NCI-H2227 (cell line): ENCODE results near the gene LAMB1.
"Not testable (repeated sequence)": the region's sequence is repeated elsewhere in the genome, so short reads cannot be mapped to it uniquely, and the experiment has no call there.

Source experiments
- DNase-seq: peaks from one replicate; lab custom pipeline; 2025; ENCODE audit not compliant: unreplicated experiment; lab: John Stamatoyannopoulos, UW

The LAMB1 gene

DNA sequence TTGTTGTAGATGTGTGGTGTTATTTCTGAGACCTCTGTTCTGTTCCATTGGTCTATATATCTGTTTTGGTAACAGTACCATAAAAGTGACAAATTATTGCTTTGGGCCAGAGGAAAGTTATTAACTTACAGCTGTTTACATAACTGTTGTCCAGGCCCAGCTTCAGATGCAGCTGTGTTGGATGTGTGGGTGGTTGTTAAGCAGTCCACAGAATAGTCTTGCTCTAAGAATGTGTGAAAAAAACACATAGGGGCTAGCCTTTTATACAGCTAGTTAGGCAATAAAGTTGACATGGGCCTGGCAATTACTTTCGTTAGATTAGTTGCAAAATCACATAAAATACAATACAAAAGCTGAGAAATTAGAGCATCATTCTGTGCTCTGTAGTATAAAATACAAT, 80.1 kb downstream of the LAMB1 start:
- DNase-seq: no peak

DNA sequence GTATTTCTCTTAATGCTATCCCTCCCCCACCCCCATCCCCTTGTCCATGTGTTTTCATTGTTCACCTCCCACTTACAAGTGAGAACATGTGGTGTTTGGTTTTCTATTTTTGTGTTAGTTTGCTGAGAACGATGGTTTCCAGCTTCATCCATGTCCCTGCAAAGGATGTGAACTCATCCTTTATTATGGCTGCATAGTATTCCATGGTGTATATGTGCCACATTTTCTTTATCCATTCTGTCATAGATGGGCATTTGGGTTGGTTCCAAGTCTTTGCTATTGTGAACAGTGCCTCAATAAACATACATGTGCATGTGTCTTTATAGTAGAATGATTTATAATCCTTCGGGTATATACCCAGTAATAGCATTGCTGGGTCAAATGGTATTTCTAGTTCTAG, 81.1 kb downstream of the LAMB1 start:
- not testable (repeated sequence) for DNase-seq

DNA sequence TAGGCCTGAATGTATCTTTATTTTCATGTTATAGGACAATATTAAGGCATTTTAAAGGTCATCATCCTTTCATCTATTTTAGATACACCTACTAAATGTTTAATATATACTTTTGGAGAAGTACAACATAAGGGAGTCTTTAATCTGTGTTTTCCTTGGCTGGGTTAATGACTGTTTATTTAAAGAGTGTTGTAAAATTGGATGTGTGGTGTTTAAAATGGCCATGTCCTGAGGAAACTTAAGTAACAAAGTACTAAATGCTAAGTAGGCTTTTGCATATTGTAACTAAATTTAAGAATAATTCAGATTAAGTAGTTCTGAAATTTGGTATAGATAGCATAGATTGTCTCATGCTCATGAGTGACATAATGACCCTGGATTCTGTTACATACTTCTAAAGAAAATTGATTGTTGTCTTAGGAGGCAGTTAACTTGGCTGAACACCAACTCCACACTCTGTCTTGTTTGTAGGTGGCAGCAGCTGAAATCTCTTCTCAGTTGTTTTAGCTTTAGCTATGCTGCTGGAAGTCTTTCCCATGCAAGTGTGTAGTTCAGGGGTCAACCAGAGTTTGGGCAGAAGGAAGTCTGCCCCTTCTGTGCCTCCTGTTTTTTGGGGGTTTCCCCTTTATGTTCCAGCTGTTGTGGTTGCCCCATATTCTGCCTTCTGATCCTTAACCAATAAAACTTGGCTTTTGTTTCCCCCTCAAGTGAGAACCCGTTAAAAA, 82.8 kb downstream of the LAMB1 start:
- no peak for DNase-seq

DNA sequence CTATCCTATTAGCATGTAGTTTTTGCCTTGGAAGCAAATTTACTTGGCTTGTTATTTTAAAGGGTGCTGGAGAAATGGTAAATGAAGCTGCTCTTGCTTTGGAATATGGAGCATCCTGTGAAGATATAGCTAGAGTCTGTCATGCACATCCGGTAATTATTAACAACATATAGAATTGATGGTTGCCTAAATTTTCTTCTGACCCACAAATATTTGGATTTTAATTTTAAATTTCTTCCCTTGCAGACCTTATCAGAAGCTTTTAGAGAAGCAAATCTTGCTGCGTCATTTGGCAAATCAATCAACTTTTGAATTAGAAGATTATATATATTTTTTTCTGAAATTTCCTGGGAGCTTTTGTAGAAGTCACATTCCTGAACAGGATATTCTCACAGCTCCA, 84.0 kb downstream of the LAMB1 start:
- DNase-seq: no peak

DNA sequence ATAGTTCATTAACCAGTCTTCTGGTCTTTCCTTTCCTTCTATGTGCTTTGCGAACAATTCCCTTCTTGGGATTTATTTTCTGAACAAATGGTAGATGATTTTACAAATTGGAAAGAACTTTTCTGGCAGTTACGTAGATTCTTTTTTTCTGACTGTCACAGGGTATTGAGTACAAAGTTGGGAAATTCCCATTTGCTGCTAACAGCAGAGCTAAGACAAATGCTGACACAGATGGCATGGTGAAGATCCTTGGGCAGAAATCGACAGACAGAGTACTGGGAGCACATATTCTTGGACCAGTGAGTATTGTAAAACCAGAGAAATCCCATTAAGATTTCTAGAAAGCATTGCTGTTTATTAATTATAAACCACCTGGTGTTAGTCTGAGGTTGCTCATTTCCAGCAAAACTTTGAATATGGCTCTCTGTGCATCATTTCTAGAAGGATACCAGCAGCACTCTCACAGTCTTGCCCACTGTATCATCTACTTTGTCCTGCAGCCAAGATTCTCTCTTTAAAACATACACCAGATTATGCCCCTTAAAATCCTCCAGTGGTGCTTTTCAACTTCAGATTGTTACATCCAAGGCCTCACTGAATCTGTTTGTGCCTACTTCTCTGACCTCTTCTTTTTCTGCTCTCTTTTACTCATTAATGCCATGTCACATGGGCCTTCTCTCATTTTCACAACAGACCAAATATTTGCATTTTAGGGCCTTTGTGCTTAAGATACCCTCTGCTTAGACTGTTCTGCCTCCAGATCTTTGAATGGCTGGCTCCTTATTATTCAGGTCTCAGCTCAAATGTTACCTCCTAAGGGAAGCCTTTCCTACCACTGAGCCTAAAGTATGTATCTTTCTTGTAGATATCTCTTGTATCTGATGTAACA, 85.0 kb downstream of the LAMB1 start:
- DNase-seq: no peak

DNA sequence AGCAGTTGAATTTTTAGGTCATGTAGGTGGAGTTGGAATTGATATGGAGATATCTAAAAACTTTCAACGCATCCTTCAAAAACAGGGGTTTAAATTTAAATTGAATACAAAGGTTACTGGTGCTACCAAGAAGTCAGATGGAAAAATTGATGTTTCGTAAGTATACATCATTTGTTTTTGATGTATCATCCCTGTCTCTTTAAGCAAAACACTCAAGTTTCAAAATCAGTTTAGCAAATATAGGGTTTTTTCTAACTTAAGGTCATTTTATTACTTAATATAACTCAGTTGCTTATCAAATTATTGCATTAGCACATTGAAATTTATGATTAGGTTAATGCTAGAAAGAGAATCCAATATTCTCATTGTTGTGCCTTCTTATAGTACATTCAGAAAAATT, 87.4 kb downstream of the LAMB1 start:
- DNase-seq: no peak

DNA sequence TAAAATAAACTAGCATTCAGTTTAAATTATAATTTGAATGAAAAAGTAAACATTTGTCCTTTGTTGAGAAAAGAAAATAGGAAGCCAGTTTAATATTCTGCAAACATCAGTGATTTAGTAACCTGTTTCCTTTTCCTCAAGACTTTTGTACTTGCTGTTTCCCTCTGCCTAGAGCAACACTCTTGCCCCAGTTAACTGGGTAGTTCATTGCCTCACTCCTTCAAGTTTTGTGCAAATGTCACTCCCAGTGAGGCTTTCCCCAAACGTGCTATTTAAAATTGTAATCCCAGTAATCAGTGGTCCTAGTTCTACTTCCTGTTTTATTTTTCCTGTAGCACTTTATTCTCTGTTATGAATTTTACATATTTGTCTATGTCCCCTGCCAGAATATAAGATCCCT, 88.1 kb downstream of the LAMB1 start:
- DNase-seq: no peak

DNA sequence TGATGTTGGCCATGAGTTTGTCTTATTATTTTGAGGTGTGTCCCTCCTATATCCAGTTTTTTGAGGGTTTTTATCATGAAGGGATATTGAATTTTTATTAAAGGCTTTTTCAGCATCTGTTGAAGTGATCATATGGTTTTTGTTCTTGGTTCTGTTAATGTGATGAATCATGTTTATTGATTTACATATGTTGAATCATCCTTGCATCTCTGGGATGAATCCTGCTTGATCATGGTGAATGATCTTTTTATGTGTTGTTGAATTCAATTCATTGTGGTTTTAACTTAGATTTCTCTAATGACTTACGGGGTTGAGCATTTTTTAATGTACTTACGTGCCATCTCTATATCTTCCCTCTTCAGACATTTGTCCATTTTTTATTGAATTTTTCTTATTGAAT, 89.1 kb downstream of the LAMB1 start:
- no peak for DNase-seq

DNA sequence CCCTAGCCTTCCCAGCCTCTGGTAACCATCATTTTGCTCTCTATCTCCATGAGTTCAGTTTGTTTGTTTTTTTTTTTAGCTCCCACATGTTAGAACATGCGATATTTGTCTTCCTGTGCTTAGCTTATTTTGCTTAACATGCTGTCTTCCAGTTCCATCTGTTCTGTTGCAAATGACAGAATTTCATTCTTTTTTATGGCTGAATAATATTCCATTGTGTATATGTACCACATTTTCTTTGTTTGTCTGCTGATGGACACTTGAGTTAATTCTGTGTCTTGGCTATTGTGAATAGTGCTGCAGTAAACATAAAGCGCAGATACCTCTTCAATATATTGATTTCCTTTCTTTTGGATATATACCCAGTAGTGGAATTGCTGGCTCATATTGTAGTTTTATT, 91.0 kb downstream of the LAMB1 start:
- no peak for DNase-seq

DNA sequence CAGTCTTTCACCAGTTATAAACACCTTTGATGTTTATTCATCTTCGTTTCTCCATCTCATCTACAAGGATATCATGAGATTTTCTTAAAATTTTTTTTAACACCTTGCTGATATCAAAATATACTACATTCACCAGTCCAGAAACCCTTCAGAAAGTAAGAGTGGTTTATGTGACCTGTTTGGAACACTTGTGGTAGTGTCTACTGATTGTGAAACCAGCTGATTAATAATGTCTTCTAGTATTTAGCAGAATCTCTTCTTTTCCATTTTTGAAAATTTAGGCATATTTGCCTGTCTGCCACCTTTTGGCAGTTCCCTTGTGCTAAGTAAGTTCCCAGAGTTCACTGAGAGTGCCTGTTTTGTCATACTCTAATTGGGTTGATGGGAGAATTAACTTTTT, 93.5 kb downstream of the LAMB1 start:
- DNase-seq: no peak

DNA sequence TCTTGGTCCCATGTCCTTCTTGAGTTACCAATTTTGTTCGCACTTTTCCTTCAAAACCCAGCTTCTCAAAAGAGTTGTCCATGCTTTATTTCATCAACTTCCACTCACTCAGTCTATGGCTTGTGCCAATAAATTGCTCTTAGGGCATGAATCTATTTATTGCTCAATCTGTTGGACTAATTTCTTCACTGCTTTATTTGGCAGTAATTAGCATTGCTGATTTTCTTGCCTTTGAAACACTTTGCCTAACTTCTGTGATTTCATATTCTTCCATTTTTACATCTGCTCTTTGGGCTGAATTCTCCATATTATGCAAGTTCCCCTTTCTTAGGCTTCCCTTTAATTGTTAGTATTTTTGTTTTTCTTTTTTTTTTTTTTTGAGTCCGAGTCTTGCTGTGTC, 95.2 kb downstream of the LAMB1 start:
- DNase-seq: no peak

DNA sequence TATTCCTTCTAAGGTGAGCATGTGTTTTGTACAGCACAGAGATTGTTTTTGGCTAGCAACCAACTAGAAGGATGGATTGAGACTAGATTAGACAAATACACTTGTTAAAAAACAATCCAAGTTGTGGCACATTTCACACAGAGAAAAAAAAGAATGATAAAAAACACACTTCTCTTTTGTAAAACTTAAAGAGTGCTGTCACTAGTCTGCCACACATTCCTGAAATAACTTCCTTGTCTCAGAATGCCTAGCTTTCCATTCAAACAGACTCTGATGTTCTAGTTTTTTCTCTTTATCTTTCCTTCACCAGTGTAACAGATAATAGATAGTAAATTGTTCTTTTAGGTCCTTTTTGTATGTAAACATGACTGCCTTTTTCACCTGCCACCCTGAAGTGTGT, 100.6 kb downstream of the LAMB1 start:
- no peak for DNase-seq

DNA sequence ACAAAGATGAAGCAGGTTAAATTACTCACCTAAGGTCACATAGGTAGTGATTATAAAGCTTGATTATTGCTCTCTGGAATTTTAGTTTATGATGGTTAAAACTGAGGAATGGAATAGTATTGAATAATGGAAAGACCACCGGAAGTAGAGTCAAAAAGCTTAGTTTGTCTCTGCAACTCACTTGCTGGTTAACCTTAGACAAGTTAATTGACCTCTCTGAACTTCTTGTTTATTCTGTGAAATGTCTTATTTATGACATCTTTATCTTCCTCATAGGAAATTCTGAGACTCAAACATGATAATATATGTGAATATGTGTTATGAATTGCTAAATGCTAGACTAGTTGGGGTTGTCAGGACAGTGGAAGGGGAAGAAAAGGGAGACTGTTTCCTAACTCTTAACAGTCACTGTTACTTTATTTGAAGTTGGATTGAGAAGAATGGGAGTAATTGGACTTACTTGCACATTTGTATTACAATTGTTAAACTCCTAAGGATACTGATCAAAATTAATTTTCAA, 102.4 kb downstream of the LAMB1 start:
- no peak for DNase-seq

DNA sequence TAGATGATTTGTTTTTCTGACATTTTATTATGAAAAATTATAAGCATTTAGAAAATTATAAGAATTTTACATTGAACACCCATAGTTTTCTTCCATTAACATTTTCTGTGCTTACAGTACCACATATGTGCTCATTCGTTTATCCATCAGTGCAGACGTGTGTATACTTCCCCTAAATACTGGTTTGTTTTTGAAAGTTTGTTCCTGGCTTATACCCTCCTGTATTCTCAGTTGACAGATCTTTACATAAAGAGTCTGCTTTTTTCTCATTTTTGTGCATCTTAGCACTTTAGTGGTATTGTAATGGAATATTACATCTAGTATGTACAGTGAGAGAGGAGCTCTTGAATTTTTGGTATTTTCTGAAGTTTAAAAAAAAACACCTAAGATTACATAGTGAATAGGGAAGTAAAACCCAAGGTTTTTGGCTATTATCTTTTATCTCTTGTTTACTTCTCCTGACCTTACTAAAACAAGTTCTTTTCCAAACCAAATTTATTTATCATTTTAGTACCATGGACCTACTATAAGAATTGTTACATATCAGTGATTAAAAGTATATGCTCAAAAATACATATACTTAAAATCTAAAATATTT, 103.9 kb downstream of the LAMB1 start:
- DNase-seq: no peak

DNA sequence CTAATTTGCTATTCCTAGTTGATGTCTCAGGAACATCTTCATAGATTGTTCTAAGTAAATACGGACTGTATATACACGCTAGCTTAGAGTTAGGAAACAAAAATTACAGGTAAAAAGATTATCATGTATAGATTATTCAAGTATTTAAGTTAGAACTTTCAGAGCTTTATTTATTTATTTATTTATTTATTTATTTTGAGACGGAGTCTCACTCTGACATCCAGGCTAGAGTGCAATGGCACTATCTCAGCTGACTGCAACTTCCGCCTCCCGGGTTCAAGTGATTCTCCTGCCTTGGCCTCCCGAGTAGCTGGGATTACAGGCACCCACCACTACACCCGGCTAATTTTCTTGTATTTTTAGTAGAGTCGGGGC, 110.6 kb downstream of the LAMB1 start:
- DNase-seq: not testable (repeated sequence)

DNA sequence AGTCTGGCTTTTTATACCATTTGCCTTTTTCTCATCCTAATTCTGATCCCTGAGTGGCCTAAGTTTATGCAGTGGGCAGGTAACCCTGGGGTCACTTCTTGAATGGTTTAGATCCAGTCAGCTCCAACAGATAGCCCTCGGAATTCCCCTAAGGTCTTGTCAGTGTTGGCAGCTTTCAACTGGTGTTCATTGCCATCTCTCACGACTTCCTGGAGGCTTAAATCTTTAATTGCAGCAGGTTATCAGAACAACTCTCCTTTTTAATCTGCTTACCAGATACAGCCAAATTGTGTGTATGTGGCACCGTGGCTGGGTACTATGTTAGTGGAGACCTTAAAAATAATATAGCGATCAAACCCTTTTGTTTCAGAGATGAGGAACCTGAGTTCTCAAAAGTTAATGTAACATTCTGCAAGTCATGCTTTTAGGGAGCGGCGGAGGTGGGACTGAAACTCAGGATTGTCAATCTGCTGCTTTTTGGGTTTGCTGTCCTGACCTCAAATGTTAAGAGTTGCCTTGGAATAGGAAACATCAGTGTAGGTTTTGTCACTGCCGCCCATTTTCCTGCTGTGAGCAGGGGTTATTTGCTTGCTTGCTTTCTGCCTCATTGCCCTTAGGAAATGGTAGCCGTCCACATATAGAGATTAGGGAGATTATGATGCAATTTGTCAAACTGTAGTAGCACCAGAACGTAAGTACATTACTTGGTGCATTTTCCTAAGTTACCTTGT, 111.2 kb downstream of the LAMB1 start:
- no peak for DNase-seq

DNA sequence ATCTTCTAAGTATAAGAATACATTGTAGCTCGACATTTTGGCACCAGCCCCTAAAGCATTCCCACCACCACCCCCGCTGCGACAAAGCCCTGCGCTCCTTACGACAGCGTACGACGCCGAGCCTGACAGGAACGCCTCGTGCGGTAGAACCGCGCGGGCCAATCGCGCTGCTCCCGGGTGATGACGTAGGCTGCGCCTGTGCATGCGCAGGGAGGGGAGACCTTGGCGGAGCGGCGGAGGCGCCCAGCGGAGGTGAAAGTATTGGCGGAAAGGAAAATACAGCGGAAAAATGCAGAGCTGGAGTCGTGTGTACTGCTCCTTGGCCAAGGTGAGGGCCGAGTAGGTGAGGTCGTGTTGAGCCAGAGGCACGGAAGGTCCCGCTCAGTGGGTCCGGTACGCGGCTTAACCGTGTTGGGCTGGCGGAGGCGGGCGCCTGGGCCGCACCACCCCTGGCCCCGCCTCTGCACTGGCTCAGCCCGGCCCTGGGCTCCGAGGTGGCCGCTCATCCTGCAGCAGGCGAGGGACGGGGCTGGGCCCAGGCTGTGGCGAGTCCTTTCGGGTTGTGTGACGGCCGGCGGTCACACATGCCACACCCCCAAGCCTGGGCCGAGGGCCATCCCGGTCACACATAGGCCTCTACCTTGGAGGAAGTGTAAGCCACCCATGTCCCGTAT, 111.9 kb downstream of the LAMB1 start, which contains the start of gene DLD:
Gene DLD, plus strand, starts transcription at position 222 of the 674 bp plus-strand sequence. Its CDS starts 68 bp downstream, at position 290.
- peak; percentile 96 for DNase-seq

DNA sequence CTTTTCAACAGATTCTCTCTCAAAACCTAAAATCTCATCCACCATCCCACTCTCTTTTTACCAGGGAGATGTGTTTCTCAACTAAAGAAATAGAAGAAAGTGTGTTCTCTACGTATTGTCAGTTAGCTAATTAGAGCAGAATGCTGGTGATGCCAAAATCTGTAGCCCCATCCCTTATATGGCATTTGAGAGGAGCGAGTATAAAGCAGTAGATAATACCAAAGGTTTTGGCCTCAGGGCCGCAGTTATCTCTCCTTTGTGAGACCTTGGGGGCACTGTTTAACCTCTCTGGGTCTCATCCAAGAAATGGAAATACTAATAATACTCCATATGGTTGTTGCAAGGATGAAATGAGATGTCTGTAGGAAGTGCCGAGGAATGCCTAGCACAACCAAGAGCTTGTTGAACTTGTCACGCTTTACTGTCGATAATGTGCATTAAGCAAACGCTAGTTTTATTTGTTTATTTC, 112.4 kb downstream of the LAMB1 start:
- DNase-seq: no peak

DNA sequence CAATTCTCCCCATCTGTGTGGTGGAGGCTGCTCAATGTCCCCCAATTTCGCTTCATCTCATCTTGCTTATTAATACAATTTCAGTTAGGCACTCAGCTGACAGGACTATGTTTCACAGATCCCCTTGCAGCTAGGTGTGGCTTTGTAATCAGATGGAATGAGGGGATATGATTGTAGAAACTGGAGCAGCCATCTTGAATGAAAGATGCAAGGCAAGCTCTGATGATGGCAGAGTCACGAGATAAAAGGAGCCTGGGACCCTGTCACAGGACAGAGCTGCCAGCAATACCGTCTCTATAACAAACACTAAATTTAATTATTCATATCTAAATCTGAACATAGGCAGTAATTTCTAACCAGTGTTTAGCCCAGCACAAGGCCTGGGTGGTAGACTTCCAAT, 113.0 kb downstream of the LAMB1 start:
- peak; percentile 19 for DNase-seq

DNA sequence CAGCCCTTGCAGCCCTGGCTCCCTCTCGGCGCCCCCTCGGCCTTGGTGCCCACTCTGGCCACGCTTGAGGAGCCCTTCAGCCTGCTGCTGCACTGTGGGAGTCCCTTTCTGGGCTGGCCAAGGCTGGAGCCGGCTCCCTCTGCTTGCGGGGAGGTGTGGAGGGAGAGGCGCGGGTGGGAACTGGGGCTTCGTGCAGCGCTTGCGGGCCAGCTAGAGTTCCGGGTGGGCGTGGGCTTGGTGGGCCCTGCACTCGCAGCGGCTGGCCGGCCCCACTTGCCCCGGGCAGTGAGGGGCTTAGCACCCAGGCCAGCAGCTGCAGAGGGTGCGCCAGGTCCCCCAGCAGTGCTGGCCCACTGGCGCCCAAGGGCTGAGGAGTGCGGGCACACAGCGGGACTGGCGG, 115.1 kb downstream of the LAMB1 start:
- DNase-seq: not testable (repeated sequence)
